Activated naive CD4-positive, alpha-beta T cell treated with anti-CD3 and anti-CD28 coated beads, Interleukin-2, amount 50 U/mL, for 72 hours (primary cell): ENCODE measurements around the gene VSIG10. TPM values are rescaled to one million over a fixed set of nuclear protein-coding genes. Genes with fewer than 3 reads are reported as not detected.
"Not testable (repeated sequence)": the region's sequence is repeated elsewhere in the genome, so short reads cannot be mapped to it uniquely, and the experiment has no call there.

Source experiments
- ATAC-seq, 2 donors: fragments of 150-1000 bp; cut with Tn5 transposase; 2 replicates each; pipeline ENCODE4 v1.10.0; 2021; ENCODE audit warnings: mild to moderate bottlenecking in 2 of 2, moderate library complexity in 2 of 2
- DNase-seq, 2 donors: peaks; one replicate each; pipeline ENCODE4 v3.0.0; 2021 to 2022; ENCODE audit warnings: low spot score in 2 of 2
- H3K27ac Mint-ChIP-seq, 2 donors: one replicate each; pipeline ENCODE4 v1.8.0; 2022; ENCODE audit warnings: mild to moderate bottlenecking in 2 of 2, mixed read lengths in 2 of 2
- H3K36me3 Mint-ChIP-seq, 2 donors: one replicate each; pipeline ENCODE4 v1.8.0; 2022; ENCODE audit warnings: mixed read lengths in 2 of 2
- H3K9me3 Mint-ChIP-seq, 2 donors: one replicate each; pipeline ENCODE4 v1.8.0; 2022; ENCODE audit warnings: mixed read lengths in 2 of 2
- total RNA-seq, 2 donors: library from RNA; stranded (reverse); gene quantifications; one replicate each; pipeline ENCODE4 v1.2.3, GENCODE V29; 2022

VSIG10 gene
- total RNA-seq, 2 donors from 2014 or later: 2.6 to 6.3 TPM

DNA sequence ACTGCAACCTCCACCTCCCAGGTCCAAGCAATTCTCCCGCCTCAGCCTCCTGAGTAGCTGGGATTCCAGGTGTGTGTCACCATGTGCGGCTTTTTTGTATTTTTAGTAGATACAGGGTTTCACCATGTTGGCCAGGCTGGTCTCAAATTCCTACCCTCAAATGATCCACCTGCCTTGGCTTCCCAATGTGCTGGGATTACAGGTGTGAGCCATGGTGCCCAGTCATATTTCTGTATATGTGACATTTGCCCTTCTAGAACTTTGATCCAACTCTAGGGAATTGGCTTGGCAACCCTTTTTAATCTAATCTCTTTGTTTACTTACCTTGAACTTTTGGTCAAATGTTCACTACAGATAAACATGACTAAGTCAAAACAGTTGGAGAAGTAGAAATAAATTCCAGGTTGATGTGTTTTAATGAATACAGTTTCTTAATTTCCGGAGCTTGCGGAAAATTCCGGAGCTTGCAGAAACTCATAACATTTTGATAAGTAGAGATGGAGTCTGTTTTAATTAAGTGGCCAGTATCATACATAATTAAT is 20.6 kb upstream of the VSIG10 start:
- ATAC-seq (no peak), DNase-seq (no peak)
- Mint-ChIP-seq H3K27ac (peak overlapping the region in 1 of 2 donors; percentile 57), H3K9me3 (no peaks in the 10 kb centered on the region), H3K36me3 (no peaks in the 10 kb centered on the region)

GRCh38 chr12:118122264-118122663 is 18.5 kb upstream of the VSIG10 start:
- no peak overlapping the region for H3K27ac Mint-ChIP-seq

GRCh38 chr12:118120579-118121363 is 17.0 kb upstream of the VSIG10 start:
- peak overlapping the region in 1 of 2 donors; percentile 82 for H3K27ac Mint-ChIP-seq
- ATAC-seq (peak; percentile 62 to 86), DNase-seq (peak; percentile 56 to 64)
- no peaks in the 10 kb centered on the region for H3K9me3 Mint-ChIP-seq
- no peaks in the 10 kb centered on the region for H3K36me3 Mint-ChIP-seq

More at GRCh38 chr12:118122264-118122663, 18.5 kb upstream of the VSIG10 start:
- ATAC-seq: no peak
- Mint-ChIP-seq H3K36me3 (no peaks in the 10 kb centered on the region), H3K9me3 (no peaks in the 10 kb centered on the region)
- DNase-seq: no peak

GRCh38 chr12:118119449-118119879 is 15.7 kb upstream of the VSIG10 start:
- Mint-ChIP-seq H3K27ac (no peak overlapping the region), H3K9me3 (no peaks in the 10 kb centered on the region)

DNA sequence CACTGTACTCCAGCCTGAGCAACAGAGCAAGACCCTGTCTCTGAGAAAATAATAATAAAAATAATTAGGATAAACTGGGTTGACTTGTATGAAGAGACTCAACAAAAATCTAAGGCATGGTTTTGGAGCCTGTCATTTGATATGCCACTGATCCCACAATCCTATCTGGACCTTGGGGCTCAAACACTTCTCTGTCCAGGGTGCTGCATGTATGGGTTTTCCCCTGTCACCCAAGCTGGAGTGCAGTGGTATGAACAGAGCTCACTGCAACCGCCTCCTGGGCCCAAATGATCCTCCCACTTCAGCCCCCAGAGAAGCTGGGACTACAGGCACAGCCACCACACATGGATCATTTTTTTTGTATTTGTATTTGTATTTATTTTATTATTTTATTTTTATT is 5.3 kb upstream of the VSIG10 start:
- ATAC-seq (no peak), DNase-seq (no peak)
- Mint-ChIP-seq H3K27ac (no peak overlapping the region), H3K9me3 (no peaks in the 10 kb centered on the region), H3K36me3 (no peaks in the 10 kb centered on the region)

More at GRCh38 chr12:118119449-118119879, 15.7 kb upstream of the VSIG10 start:
- DNase-seq (no peak), ATAC-seq (no peak)
- no peaks in the 10 kb centered on the region for H3K36me3 Mint-ChIP-seq

DNA sequence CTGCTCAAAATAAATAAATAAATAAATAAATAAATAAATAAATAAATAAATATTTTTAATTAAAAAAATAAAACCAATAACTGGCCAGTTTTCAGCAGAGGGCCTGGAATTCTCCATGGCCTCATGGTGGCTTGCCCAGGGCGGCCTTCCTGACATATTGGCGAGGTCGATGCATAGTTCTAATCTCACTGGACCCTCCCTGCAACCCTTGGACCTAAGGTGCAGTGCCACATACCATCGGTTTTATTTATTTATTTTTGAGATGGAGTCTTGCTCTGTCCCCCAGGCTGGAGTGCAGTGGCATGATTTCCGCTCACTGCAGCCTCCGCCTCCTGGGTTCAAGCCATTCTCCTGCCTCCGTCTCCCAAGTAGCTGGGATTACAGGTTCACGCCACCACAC is 3.9 kb upstream of the VSIG10 start:
- Mint-ChIP-seq H3K36me3 (peaks cover 4% of the 10 kb centered on the region in 2 donors), H3K9me3 (no peaks in the 10 kb centered on the region), H3K27ac (no peak overlapping the region)
- ATAC-seq: no peak
- no peak for DNase-seq

DNA sequence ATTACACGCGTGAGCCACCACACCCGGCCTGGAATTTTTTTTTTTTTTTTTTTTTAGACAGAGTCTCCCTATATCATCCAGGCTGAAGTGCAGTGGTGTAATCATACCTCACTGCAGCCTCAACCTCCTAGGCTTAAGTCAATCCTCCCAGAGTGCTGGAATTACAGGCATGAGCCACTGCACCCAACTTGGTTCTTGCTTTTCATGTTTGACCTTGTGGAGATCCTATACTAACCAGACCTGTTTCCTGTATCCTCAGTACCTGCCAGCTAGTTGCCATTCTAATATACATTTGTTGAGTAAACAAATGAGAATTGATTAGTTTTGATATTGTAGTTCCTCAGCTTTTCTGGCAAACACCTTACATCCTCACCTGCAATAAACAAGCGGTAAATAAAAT is 3.2 kb upstream of the VSIG10 start:
- no peak for DNase-seq
- H3K36me3 Mint-ChIP-seq: peaks cover 5% of the 10 kb centered on the region in 2 donors
- no peak for ATAC-seq
- no peak overlapping the region for H3K27ac Mint-ChIP-seq
- no peaks in the 10 kb centered on the region for H3K9me3 Mint-ChIP-seq

DNA sequence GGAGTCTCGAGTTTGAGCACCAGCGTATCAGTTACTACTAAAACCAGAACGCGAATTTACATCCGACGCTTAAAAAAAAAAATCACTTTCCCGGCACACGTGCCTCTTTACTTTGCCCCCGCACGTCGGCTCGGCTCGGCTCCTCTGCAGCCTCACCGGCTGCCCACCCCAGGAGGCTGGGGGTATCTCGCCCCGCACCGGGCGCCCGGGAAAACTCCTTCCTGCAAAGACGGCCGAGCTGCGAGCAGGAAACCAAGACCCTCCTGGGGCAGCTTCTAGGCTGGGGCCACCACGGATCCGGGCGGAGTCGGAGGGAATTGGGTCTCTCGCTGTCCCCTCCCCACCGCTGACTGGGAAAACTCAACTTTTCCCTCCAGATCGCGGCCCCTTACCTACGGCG is 610 bp downstream of the VSIG10 start:
- no peak for DNase-seq

DNA sequence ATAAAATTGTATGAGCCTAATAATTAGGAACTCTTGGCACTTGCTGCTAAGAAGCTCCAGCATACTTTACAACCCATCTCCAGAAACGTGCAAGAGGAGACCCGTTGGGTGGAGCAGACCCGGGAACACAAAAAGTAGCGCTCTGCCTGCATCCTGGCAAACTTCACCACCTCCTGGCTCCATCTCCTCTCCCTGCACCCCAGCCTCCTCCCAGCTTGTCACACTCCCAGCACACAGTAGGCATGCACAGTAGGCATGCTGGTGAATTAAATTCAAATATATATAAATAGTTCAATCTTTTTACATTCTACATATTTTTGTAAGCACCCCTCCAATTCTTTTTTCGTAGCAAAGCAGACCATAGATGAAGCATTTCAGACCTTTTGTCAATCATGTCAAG is 1.2 kb downstream of the VSIG10 start:
- H3K36me3 Mint-ChIP-seq: peaks cover 5% of the 10 kb centered on the region in 2 donors
- no peak overlapping the region for H3K27ac Mint-ChIP-seq
- ATAC-seq (no peak), DNase-seq (no peak)
- H3K9me3 Mint-ChIP-seq: no peaks in the 10 kb centered on the region

More for the DNA sequence above, 610 bp downstream of the VSIG10 start:
- Mint-ChIP-seq H3K9me3 (no peaks in the 10 kb centered on the region), H3K36me3 (peaks cover 5% of the 10 kb centered on the region in 2 donors), H3K27ac (peak overlapping the region in 1 of 2 donors; percentile 33)
- ATAC-seq: peak in 1 of 2 donors; percentile 6

DNA sequence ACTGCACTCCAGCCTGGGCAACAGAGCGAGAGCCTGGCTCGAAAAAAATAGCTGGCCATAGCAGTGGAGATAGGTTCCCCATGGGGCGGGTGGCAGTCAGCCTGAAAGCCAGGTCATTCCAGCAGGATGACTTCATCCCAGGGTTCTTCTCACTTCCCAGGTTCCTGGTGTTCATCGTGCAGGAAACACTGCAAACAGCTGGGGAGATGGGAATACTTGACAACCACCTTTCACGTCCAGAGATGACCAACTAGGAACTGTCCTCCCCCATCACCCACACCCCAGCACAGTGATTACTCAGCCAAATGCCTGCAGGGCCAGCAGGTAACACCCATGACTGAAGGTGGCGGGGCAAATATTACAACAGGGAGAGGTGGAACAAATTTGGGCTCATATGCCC is 1.7 kb downstream of the VSIG10 start:
- no peaks in the 10 kb centered on the region for H3K9me3 Mint-ChIP-seq
- H3K27ac Mint-ChIP-seq: no peak overlapping the region
- DNase-seq (no peak), ATAC-seq (no peak)
- H3K36me3 Mint-ChIP-seq: peaks cover 5% of the 10 kb centered on the region in 2 donors

- ATAC-seq: no peak
- Mint-ChIP-seq H3K27ac (no peak overlapping the region), H3K36me3 (peaks cover 5% of the 10 kb centered on the region in 2 donors), H3K9me3 (no peaks in the 10 kb centered on the region)
- no peak for DNase-seq
Measured at GRCh38 chr12:118101051-118101450, 2.8 kb downstream of the VSIG10 start.

DNA sequence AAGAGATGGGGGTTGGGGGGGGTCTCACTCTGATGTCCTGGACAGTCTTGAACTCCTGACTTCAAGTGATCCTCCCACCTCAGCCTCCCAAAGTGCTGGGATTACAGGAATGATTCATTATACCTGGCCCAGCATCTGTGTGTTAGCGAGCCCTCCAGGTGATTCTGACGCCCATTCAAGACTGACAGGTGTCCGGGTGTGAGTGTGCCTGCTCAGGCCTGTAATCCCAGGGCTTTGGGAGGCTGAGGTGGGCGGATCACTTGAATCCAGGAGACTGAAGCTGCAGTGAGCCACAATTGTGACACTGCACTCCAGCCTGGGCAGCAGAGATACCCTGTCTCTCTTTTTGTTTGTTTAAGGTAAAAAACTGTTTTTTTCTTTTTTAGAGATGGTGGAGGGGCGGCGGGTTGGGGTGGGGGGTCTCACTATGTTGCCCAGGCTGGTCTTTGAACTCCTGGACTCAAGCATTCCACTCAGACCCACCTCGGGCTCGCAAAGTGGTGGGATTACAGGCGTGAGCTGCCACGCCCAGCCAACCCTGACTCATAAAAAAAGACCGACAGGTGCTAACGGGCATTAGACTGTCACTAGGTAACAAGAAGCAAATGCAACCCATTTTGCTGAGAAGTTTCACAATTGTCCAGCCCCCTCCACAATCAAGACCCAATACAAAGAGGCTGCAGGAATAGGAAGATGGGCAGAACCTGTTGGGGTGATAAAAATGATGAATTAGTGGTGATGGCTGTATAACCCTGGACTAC is 4.7 kb downstream of the VSIG10 start:
- Mint-ChIP-seq H3K9me3 (no peaks in the 10 kb centered on the region), H3K36me3 (peaks cover 5% of the 10 kb centered on the region in 2 donors), H3K27ac (no peak overlapping the region)
- DNase-seq (no peak), ATAC-seq (no peak)

DNA sequence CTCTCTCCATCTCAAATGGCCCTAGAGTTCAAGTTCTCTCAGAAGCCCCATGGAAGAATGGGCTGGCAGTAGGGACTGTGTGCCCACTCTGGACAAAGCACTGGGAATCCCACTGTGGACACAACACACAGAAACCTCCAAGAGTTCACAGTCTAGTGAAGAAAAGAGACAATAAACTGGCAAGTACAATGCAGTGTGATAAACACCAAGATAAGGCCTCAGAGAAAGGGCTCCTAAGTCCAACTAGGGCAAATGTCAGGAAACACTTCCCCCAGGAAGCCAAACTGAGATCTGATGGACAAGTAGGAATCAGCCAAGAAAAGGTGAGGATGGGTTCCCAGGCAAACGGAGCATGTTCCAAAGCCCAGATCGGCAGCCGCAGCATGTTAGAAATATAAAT is 5.4 kb downstream of the VSIG10 start:
- peaks cover 5% of the 10 kb centered on the region in 2 donors for H3K36me3 Mint-ChIP-seq
- no peak for DNase-seq
- H3K27ac Mint-ChIP-seq: no peak overlapping the region
- H3K9me3 Mint-ChIP-seq: no peaks in the 10 kb centered on the region
- no peak for ATAC-seq

DNA sequence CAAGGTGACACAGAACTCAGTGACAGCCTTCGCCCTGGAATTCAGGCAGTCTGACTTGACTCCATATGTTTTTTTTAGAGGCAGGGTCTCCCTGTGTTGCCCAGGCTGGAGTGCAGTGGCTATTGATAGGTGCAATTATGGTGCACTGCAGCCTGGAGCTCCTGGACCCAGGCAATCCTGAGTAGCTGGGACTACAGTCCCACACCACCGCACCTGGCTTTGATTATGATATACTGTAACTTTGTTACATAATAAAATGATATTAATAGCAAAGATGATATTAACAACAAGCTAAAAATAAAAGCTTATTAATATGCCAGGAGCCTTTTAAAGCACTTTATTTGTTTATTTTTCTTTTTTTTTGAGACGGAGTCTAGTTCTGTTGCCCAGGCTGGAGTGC is 9.8 kb downstream of the VSIG10 start:
- ATAC-seq: no peak
- no peak for DNase-seq
- no peaks in the 10 kb centered on the region for H3K9me3 Mint-ChIP-seq
- no peaks in the 10 kb centered on the region for H3K36me3 Mint-ChIP-seq
- H3K27ac Mint-ChIP-seq: no peak overlapping the region

GRCh38 chr12:118089782-118090181 is 14.0 kb downstream of the VSIG10 start:
- no peak for ATAC-seq

GRCh38 chr12:118082161-118082560 is 21.6 kb downstream of the VSIG10 start:
- no peaks in the 10 kb centered on the region for H3K36me3 Mint-ChIP-seq
- no peak for ATAC-seq
- no peak for DNase-seq
- H3K27ac Mint-ChIP-seq: no peak overlapping the region
- no peaks in the 10 kb centered on the region for H3K9me3 Mint-ChIP-seq

More at GRCh38 chr12:118089782-118090181, 14.0 kb downstream of the VSIG10 start:
- DNase-seq: no peak
- Mint-ChIP-seq H3K9me3 (no peaks in the 10 kb centered on the region), H3K27ac (no peak overlapping the region), H3K36me3 (no peaks in the 10 kb centered on the region)

- H3K9me3 Mint-ChIP-seq, ATAC-seq, DNase-seq: not testable (repeated sequence)
Measured at GRCh38 chr12:118081521-118081920, 22.3 kb downstream of the VSIG10 start.

More at GRCh38 chr12:118081521-118081920, 22.3 kb downstream of the VSIG10 start:
- not testable (repeated sequence) for H3K27ac Mint-ChIP-seq, H3K36me3 Mint-ChIP-seq
